GM21367 (cell line): ENCODE results near the gene RENBP.

ENCODE experiments used
- ATAC-seq: cut with Tn5 transposase; IDR thresholded peaks from one replicate; pipeline ENCODE4 v1.9.1; 2021; ENCODE audit not compliant: unreplicated experiment

RENBP gene

DNA sequence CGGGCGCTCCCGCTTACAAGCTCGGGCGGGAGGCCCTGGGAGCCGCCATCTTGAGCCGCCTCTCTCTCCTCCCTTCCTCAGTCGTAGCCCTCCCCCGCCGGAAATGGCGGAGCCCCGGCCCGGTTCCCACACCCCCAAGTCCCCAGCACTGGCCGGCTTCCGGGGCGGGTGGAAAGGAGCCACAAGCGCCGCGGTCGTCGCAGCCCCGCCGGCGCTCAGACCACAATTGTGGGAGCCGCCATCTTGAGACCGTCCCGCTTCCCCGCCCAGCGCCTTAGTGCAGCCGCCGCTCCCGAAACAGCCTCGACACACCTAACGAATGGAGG, 26.6 kb upstream of the RENBP start:
- peak; percentile 30 for ATAC-seq

GRCh38 chrX:153970357-153971123, 26.1 kb upstream of the RENBP start:
- ATAC-seq = no peak

GRCh38 chrX:153969904-153970356, 25.5 kb upstream of the RENBP start:
- no peak for ATAC-seq

DNA sequence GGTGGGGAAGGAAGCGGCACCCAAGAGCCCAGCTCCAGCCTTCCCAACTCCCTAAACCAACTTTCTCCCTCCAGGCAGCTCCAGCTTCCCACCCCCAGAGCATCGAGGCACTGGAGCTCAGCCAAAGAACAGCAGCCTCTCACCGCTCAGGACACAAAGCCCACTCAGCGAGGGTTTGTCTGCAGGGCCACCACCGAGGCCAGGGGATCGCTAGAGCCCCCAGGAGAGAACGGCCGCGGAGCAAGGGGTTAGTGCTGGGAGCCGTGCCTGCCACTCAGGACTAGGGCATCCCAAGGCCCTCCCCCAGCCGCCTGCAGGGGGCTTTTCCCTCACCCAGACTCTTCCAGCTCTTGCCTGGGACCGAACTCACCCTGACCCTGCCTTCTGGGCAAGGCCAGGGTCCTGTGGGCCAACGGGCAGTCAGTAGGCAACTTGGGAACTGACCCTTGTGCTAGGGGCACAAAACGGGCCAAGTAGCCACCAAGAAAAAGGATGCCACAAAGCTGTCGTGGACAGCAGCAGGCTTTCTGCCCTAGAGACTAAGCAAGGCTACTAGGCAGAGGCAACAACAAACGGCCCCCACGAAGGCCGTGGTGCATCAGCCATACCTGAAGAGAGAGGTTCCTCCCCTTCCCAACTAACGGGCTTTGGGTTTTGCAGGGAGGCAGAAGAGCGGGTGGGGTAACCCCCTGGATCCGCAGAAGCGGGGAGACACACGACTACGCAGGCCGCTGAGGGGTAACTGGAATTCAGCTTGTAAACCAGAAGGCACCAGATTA, 24.9 kb upstream of the RENBP start:
- ATAC-seq = no peak

GRCh38 chrX:153968754-153969124, 24.3 kb upstream of the RENBP start:
- ATAC-seq = no peak

DNA sequence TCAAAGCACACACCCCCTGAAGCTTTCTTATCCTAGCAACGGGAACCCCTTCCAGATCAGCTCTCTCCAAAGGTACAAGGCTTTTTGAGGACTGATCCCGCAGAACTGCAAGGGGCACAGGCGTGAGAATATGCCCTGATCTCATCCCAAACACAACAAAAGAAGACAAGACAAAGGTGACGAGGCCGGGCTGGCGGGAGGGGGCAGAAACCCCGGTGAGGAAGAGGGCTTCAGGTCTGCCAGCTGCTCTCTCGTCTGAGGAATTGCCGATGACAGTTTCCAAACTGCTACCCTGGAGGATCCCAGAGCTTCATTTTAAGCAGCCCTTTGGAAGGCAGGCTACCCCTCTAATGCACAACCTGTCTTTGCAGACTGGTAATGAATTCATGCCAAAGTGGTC, 23.8 kb upstream of the RENBP start:
- no peak for ATAC-seq

- ATAC-seq = no peak
These were observed 23.2 kb upstream of the RENBP start for GRCh38 chrX:153967536-153968224.

- no peak for ATAC-seq
These were observed 22.5 kb upstream of the RENBP start for GRCh38 chrX:153966841-153967535.

GRCh38 chrX:153966283-153966688, 21.8 kb upstream of the RENBP start:
- no peak for ATAC-seq

- ATAC-seq = no peak
These were observed 21.0 kb upstream of the RENBP start for GRCh38 chrX:153965406-153965805.

DNA sequence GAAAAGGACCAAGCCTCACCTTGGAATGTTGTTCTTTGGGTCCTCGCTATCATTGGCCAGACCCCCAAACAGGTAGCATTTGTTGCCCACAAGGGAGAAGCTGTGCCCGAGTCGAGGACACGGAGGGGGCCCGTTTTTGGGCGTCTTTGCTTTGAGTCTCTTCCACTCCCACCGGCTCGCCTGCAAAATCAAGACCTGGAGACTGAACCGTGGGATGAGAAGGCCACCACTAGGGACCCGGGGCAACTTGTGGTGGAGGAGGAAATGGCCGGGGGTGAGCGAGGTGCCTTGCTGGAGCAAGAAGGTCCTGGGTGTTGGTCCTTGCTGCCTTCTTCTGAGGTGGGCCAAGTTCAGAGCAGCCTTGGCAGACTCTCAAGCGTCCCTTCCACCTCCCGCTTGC, 19.7 kb upstream of the RENBP start:
- ATAC-seq = no peak

DNA sequence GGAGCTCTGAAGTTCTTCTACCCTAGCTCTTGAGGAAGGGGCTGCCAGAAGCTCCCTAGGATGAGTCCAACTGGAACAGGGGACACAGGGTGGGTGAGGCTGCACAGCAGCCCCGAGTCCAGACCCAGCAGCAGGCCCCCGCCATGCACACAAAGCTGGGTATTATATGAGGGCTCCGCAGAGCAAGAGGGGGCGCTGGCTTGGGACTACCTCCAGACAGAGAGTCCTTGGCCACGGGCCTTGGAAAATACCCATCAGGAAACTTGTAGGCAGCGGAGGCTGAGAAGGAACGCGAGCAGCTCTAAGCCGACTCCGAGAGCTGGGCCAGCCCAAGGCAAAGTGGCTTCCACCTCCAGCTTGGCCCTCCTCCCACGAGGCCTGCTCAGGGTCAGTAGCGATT, 19.1 kb upstream of the RENBP start:
- no peak for ATAC-seq

- ATAC-seq = no peak
These were observed 16.8 kb upstream of the RENBP start for GRCh38 chrX:153961292-153961691.

DNA sequence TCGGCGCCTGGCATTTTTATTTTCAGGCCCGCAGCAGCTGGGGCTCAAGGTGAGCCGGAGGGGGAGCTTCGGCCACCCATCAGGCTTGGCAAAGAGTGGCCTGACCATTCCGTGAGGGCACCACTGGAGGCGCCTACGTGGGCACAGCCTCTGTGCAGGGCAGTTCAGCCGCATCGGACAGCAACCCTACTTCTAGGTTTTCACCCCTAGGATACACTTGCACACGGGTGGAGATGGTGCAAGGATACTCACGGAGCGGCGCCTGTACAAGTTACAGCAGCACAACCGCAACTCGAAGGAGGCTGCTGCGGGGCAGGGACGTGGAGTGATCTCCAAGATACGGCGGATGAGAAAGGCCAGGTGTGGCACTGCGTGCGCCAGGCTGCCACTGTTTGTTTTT, 16.3 kb upstream of the RENBP start:
- ATAC-seq = no peak

- ATAC-seq = no peak
These were observed 15.6 kb upstream of the RENBP start for GRCh38 chrX:153960077-153960476.

GRCh38 chrX:153959649-153960048, 15.2 kb upstream of the RENBP start:
- ATAC-seq = no peak

DNA sequence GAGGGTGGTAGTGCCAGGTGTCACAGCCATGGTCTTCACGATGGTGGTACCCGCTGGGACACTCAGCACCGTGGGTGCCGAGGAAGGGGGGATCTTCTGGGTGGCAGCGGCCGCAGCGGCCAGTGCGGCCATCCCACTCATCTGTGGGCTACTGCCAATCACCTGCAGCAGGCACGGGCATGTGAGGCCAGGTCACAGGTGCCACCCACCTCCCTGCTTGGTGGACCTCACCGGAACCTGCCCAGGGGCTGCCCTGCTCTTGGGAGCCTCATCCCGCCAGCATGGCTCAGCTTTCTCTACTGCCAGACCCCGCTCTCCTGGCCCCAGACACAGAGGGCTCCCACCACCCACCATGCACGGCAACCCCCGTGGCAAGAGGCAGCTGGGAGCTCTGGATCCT, 14.2 kb upstream of the RENBP start:
- no peak for ATAC-seq

DNA sequence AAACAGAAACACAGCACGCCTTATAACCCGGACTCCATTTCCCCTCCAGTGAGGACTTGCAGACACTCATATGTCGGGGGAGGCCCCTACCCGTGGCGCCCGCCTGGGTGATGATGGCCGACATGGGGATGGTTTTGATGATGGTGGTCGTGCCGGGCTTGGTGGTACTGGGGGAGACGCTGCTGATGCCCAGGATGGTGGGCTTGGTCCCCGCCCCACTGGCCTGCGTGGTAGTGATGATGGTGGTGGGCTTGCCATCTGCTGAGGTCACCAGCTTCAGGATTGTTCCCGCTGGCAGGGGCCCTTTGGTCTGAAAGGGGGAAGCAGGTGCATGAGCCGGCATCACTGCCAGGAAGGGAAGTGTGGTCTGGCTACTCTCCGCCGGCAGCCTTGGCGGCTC, 12.8 kb upstream of the RENBP start:
- ATAC-seq = no peak

DNA sequence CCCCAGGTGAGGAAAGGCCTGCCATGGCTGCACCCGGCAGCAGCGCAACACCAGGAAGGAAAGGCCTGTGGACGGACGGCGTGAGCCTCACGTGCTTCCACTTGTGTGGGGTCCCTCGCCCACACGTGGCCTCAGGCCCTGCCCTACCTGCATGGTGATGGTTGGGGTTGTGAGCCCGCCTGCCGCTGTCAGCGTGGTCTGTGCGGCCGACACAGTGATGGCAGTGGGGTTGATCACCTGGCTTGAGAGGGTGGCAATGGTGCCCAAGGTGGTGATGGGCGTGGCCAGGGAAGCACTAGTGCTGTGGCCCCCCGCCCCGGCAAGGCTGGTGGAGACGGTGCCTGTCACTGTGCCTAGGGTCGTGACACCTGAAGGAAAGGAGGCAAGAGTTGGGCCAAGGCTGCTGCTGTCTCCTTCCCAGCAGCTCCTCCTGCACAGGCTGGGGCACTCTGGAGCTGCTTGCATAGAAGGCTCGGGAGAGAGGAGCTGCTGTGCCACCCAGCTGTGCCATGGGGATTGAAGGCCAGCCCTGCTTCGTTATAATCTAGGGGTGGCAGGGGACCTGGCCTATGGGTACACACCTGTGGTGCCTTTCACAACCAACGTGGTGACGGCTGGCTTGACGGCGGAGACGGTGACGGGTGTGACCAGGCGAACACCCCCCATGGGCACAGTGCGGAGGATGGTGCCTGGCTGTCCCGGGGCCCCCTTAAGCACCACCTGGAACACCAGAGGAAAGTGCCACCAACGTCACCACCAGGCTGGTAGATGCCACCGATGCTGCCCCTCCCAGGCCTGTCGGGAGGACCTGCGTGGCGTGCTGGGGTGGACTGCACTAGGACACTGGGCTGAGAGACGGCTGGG, 11.8 kb upstream of the RENBP start:
- ATAC-seq = no peak

DNA sequence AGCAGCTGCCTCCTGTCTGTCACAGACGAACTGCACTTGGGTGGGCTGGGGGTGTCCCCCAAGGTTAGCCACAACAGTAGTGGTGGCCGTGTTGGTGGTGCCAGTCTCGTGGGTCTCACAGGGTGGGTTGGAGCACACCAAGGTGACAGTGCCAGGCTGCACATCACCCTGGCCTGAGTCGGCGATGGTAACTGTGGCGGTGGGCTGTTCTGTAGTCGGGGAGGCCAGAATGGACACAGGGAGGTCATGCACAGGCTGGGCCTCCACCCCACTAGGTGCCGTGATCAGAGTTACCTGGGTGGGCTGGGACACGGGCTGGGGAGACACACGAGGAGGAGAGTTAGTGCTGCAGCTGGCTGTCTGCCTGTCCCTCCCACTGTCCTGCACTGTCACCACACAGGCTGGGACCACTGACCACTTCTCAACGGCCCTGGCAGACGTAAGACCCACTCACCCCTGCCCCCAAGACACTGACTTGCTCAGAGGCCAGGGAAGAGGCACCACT, 10.8 kb upstream of the RENBP start:
- no peak for ATAC-seq
